DMS53 (cell line): Measurements from ENCODE around the gene YWHAH.
A peak's percentile ranks its signal among the peaks of the same experiment; 100 is the strongest.

ENCODE experiments used
- DNase-seq: peaks from one replicate; lab custom pipeline; 2025; lab: John Stamatoyannopoulos, UW

The YWHAH gene

DNA sequence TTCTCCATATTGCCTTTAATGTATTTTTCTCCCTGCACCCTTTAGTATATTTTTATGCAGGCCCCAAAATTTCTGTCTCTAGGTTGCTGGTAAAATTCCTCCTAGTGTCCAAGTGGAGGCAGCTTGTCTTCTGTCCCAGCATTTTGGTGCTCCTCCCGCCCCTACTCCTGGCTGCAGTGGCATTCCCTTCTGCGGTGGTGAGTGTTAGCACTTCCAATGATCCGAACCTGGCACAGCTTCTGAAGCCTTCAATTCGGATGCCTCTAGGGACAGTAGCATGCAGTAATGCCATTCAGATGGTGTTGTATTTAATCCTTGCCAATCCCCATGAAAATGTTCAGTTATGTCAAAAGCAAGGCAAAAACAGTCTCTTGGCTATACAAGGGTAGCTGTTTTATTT is 5.9 kb downstream of the YWHAH start:
- no peak for DNase-seq

GRCh38 chr22:31951194-31952093 is 7.1 kb downstream of the YWHAH start:
- DNase-seq = no peak

- DNase-seq = no peak
Measured at GRCh38 chr22:31952094-31952401, 7.7 kb downstream of the YWHAH start.

DNA sequence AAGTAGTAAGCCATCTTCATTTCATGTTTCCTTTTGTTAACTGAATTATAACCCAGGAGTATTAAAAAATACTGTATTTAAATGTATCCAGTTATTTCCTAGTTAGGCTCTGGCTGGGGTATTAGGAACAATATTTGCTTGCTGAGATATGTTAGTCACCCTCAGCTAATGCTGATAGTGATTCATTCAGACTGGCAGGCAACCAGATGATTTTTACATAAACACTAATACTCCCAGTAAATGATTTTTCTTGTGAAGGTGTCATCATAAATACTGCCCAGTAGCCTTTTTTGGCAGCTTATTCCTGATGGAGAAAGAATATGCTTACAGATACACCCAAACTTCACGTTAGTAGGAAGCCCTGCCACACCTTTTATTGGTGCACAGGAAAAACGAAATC is 8.1 kb downstream of the YWHAH start:
- no peak for DNase-seq

DNA sequence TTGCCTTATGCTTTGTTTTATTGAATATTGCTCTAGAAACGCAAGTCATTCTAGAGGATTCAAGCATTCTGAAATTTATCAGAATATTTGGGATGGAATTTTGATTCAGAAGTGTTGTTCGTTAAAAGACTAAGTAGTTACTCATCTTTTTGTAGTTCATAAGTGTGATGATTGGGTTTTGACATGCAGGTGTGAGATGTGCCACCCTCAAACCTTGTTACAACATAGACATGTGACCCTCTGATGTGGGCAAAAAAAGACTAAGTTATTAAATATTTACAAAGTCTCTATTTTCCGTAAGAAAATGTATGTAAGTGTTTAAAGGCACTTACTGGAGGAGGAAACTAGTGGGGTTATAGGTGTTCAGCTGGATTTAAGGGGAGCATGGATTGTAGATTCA is 8.9 kb downstream of the YWHAH start:
- DNase-seq = no peak

- no peak for DNase-seq
Measured at GRCh38 chr22:31954535-31955523, 10.5 kb downstream of the YWHAH start.

DNA sequence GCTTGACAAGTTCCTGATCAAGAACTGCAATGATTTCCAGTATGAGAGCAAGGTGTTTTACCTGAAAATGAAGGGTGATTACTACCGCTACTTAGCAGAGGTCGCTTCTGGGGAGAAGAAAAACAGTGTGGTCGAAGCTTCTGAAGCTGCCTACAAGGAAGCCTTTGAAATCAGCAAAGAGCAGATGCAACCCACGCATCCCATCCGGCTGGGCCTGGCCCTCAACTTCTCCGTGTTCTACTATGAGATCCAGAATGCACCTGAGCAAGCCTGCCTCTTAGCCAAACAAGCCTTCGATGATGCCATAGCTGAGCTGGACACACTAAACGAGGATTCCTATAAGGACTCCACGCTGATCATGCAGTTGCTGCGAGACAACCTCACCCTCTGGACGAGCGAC is 12.0 kb downstream of the YWHAH start:
- DNase-seq = no peak

DNA sequence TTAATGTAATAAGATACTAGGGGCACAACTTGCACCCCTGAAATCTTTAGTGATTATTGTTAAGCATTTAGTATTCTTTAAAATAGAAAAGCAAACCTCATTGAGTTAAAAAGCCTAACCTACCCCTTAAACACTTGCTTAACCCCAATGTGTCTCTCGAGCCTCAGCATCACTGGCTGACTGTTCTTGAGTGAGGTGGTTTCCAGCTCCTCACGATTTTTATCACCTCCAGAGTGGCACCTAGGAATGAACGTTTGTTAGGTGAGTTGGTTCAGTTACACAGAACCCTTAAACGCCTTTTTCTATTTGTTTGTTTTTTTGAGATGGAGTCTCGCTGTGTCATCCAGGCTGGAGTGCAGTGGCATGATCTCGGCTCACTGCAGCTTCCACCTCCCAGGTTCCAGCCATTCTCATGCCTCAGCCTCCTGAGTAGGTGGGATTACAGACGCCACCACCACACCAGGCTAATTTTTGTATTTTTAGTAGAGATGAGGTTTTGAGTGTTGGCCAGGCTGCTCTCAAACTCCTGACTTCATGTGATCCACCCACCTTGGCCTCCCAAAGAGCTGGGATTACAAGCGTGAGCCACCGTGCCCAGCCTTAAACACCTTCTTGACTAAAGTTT is 13.7 kb downstream of the YWHAH start:
- no peak for DNase-seq

GRCh38 chr22:31958625-31959239 is 14.4 kb downstream of the YWHAH start:
- no peak for DNase-seq

DNA sequence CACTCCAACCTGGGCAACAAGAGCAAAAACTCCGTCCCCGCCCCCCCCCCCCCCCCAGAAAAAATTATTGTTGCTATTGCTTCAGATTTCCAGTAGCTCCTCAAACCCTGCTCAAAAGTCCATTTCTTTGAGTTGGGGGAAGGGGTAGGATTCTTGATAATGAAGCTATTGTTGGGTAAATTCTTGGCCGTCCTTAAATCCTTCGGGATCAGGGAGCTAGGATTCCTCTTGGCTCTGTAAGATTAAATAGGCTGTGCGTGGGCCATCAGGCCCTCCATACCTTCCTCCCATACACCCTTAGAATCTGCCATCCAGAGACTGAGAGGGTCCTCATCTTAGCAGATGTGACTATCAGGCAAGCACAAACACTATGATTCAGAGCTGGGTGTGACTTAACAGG is 16.4 kb downstream of the YWHAH start:
- DNase-seq = no peak

GRCh38 chr22:31962387-31963125 is 18.2 kb downstream of the YWHAH start:
- DNase-seq = no peak

GRCh38 chr22:31968022-31968421 is 23.7 kb downstream of the YWHAH start:
- DNase-seq = no peak

- peak; percentile 85 for DNase-seq
Measured at GRCh38 chr22:31969789-31970489, 25.6 kb downstream of the YWHAH start.

DNA sequence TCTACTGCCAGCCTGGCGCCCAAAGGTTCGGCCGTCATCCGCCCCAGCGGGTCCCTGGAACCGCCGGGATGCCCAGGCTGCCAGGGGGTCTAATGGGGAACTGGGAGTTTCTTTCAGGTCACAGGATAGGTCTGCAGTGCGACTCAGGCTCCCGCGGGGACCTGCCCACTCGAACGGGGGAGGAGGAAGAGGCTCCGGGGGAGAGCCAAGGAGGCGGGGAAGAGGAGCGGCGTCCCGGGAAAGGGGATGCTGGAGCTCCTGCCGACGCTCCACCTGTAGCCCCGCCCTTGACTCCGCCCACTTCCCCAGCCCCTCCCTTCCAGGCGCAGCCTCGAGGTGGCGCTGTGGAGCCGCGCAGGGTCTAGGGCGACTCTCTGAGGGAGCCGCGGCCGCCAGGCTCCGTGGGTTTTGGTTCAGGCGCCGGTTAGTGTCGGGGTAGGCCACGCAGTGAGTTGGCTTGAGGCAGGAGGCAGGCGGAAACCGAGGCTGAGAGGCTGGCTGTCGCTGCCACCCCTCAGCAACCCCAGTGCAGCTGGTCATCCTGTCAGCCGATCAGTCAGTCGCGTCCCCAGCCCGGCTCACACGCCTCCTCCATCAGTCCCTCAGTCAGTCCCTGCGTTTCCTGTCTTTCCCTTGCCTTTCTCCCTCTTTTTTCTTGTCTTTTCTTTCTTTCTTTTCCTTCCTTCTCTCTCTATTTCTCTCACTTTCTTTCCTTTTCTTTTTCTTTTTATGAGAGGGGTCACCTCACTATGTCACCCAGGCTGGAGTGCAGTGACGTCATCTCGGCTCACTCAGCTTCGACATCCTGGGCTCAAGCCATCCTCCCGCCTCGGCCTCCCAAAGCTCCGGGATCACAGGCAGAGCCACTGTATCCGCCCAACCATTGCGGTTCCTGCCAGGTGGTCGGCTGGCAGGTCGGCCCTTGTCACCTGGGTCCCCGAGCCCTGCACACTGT is 26.4 kb downstream of the YWHAH start:
- peak; percentile 72 for DNase-seq

DNA sequence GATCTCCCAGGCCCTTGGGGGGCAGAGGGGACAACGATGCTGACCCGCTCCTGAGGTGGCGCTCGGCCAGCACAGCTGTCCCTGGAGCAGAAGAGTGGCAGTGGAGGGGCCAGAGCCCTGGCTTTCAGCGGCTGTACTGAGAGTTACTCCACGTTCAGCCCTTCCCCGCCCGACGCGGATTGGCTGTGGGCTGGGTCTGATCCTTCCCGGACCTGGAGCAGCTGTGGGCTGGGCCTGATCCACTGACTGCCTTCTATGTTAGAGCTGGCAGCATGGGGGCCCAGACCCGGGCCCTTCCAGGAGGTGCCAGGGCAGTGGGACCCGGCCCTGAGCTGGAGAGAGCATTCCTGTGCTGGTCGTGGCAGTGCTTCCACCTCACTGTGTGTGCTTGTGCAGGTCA is 27.8 kb downstream of the YWHAH start:
- no peak for DNase-seq

GRCh38 chr22:31973739-31974138 is 29.4 kb downstream of the YWHAH start:
- DNase-seq = no peak

DNA sequence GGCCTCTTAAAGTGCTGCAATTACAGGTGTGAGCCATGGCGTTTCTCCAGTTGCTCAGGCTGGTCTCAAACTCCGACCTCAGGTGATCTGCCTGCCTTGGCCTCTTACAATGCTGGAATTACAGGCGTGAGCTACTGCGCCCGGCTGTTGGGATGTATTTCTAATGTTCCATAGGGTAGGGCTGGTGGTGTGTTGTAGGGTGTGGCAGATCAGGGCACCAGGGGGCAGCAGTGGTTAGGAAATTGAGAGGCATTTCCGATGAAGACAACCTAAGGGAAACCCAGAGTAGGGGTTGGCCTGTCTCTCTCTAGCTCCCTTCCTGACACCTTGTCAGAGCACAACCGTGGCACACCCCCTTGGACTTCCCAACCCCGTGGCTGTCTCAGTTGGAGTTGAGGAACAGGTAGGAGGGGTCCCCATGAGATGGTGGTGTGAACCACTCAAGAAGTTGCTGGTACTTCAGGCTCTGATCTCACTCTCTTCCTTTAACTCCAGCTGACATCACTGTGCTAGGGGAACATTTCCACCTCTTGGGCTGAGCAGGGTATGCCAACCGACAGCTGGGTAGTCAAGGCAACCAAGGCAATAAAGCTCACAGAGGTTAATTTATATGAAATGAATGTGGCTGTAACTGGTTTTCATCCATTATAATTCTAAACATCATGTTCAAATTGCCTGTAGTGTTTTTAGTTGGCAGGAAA is 33.0 kb downstream of the YWHAH start:
- peak; percentile 71 for DNase-seq

DNA sequence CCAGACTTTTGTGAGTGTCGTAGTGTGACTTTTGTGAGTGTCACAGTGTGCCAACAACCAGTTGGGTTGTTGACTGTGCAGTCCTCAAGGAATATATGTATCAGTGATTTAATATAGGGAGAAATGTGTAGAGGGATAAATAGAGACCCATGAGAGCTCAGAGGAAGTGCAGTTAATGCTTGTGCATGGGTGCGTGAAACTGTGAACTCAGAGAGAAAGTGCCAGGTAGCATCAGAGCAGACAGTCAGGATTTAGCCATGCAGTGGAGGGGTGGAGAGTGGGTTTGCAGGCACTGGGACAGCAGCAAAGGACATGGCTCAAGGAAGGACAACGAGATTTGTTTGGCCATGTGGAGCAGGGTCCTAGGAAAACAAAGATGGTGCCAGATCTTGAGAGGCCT is 33.6 kb downstream of the YWHAH start:
- DNase-seq = no peak

DNA sequence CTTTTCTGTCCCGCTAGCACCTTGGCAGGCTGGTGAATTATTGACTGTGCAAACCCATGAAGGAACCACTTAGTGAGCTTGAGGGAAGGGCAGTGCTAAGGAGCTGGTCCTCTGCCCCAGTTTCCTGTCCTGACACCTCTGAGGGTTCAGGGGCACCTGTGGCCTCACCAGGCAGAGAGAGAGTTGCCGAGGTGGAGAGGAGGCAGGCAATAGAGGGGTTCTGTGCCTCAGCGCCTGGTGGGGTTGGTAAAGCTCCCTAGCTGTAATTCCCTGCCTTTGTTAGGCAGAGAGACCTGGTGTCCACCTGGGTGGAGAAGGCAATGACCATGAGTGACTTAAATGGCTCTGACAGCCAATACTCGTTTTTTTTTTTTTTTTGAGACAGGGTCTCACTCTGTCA is 36.3 kb downstream of the YWHAH start:
- DNase-seq = no peak
